Psoas muscle (tissue), 8 donors: ENCODE results near the gene LY6G6C. TPM values are rescaled to one million over a fixed set of nuclear protein-coding genes. Genes with fewer than 3 reads are reported as not detected.

Experiments
- ATAC-seq, 4 donors: fragments of 200-7000 bp; cut with Tn5 transposase; one replicate each; pipeline ENCODE4 v1.9.1; 2020; ENCODE audit warnings: moderate library complexity in 3 of 4, mild to moderate bottlenecking in 2 of 4
- DNase-seq, 2 donors: peaks; one replicate each; pipeline ENCODE4 v3.0.0-alpha.2; 2020
- H3K27ac ChIP-seq: fragments of 200-600 bp; one replicate; pipeline ENCODE4 v1.8.0; 2022
- H3K27me3 ChIP-seq, 3 donors: fragments of 200-600 bp in 1 of 3; one replicate each; pipeline versions ENCODE4 v1.6.1 to v1.8.0; 2013 to 2022; ENCODE audit warnings: low read length in 2 of 3, mild to moderate bottlenecking in 2 of 3, moderate library complexity in 1 of 3; ENCODE audit not compliant: insufficient read depth in 3 of 3
- H3K36me3 ChIP-seq, 2 donors: fragments of 200-600 bp in 1 of 2; one replicate each; pipeline versions ENCODE4 v1.6.1 to v1.8.0; 2013 to 2022; ENCODE audit warnings: low read depth in 1 of 2, mild to moderate bottlenecking in 1 of 2, moderate library complexity in 1 of 2; ENCODE audit not compliant: insufficient read depth in 1 of 2
- H3K4me1 ChIP-seq: fragments of 200-600 bp; one replicate; pipeline ENCODE4 v1.8.0; 2022
- H3K4me3 ChIP-seq: fragments of 200-600 bp; one replicate; pipeline ENCODE4 v1.8.0; 2022; ENCODE audit warnings: mild to moderate bottlenecking
- H3K9me3 ChIP-seq: fragments of 200-600 bp; one replicate; pipeline ENCODE4 v1.8.0; 2022
- CTCF ChIP-seq: fragments of 200-600 bp; IDR thresholded peaks from one replicate; pipeline ENCODE4 v1.8.0; 2022; ENCODE audit warnings: antibody characterized with exemption
- WGBS, 3 donors: extraction: QIAGEN DNeasy Blood & Tissue Kit; methylation state at CpG; one replicate each; pipeline versions ENCODE4 v1.1.6 to v1.1.7; 2013; 5-methylcytosine and 5-hydroxymethylcytosine counted together
- intact Hi-C, 2 donors: fragments of 100-400 bp; cut with DNase I; formaldehyde crosslinking; loops; one replicate each; pipeline versions ENCODE4 v1.11.0 to v1.14.2; 2022
- polyA plus RNA-seq, 3 donors: library from polyadenylated mRNA; stranded (reverse); fragments of 200-250 nt; gene quantifications; one replicate each; pipeline ENCODE4 v1.2.3, GENCODE V29; 2013
- total RNA-seq, 4 donors: library from RNA; stranded (reverse); fragmentation: NEBNext Ultra II Directional in 2 of 4; extraction: Animal tissue kit (Norgen Biotek cat#: 25700) in 2 of 4; gene quantifications; one replicate each; pipeline versions ENCODE4 v1.2.1 to v1.2.4, GENCODE V29; 2021 to 2023
- donor health status: healthy with polysubstance abuse.
- donor health status: DM: no; HTN: no; CAD: no; lungs with moderate emphysema.
- donor health status: Bipolar disorder and iron deficiency.
- donor health status: healthy.
- donor health status: DM: yes; HTN: yes; CAD: no.
- donor health status: DM: no; HTN: no; CAD: no.
- donor health status: DM: no; HTN: no; CAD: no.
- donor health status: DM: yes; HTN: yes; CAD: no.

Gene LY6G6C
- total and polyA plus RNA-seq, 7 donors, result not detected

GRCh38 chr6:31705931-31706330 is 15.6 kb downstream of the LY6G6C start:
- peaks cover 18% of the 10 kb centered on the region for H3K4me1 ChIP-seq
- TF ChIP-seq CTCF, result no peak
- 82 to 90% (median 87%) methylated on average over 6 of the region's 6 CpGs for WGBS, 3 donors
- H3K27ac ChIP-seq, result no peak overlapping the region
- no peaks in the 10 kb centered on the region for H3K27me3 ChIP-seq
- intact Hi-C loops, result no loop called here
- no peak overlapping the region for H3K4me3 ChIP-seq
- peaks cover 0 to 6% of the 10 kb centered on the region in 2 donors for H3K36me3 ChIP-seq
- no peak for ATAC-seq
- no peak for DNase-seq
- no peaks in the 10 kb centered on the region for H3K9me3 ChIP-seq

DNA sequence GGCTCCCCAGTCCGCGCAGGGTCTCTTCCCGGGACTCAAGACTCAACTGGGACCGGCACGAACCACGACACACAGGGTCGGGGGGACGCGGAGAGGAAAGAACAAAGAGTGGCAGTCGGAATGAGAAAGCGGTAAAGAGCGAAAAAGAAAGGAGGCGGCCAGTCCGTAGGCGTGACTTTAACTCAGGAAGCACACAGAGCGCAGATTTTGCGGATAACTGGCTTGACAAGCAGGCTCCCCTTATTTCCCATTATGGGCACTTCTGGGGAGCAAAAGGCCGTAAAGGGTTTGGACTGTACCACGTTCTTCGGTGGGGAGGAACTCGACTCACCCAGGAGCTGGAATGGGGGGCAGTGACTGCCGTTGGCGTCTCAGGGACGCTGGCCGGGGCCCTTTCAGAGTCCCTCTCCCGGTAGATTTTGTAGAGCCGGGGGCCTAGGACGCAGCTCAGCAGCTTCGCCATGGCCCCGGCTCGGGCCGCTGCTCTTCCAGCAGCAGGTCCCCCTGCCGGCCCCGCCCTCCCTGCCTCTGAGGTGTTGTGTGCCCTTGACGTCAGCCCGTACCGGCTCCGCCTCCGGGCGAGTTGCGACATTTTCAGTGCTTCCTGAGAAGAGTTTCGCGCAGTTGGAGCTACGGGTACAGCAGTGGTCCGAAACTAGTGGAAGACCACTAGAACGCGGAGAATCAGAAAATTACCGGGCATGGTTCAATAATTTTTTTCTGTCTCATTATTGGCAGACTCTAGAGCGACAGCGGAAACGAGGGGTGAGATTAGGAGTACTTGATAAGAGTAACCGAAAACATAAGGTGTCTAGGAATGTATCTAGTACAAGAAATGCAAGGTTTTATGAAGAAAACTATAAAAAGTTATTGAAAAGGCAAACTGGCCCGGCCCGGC is 18.5 kb downstream of the LY6G6C start, which contains the start of gene ABHD16A:
Gene ABHD16A (minus strand): TSS at position 506 of the 898 bp plus-strand sequence. CDS start 43 bp downstream, at position 463.
- peak; percentile 99 for DNase-seq
- TF ChIP-seq CTCF, result peak; percentile 9
- WGBS, 3 donors, result 1% methylated on average over 54 of the region's 54 CpGs
- Histone ChIP-seq H3K9me3 (no peaks in the 10 kb centered on the region), H3K27ac (peak within 1 kb of the TSS; percentile 98), H3K36me3 (peaks cover 0 to 34% of the 10 kb centered on the region in 2 donors), H3K4me3 (peak within 1 kb of the TSS; percentile 78), H3K4me1 (peaks cover 28% of the 10 kb centered on the region), H3K27me3 (no peaks in the 10 kb centered on the region)
- intact Hi-C loops, result no loop called here
- peak; percentile 96 to 97 (median 96) for ATAC-seq

DNA sequence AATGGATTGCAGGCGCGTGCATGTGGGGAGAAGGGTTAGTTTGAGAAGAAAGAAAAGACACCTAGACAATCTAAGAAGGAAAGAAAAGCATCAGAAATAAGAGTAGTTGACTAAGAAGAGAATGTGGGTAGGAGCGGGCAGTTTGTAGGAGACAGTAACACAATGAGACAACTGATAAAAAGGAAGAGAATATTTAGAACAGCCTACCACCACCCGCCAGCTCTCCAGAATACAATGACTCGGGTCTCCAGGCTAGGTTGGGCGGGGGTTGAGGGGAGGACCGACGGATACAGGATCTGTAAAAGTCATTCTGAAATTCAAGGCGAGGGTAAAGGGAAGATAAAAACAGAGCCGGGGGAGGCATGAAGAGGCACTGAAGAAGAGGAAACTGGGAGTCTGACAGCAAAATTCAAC is 19.1 kb downstream of the LY6G6C start:
- WGBS, 3 donors, result 0 to 1% (median 0%) methylated on average over 10 of the region's 10 CpGs

DNA sequence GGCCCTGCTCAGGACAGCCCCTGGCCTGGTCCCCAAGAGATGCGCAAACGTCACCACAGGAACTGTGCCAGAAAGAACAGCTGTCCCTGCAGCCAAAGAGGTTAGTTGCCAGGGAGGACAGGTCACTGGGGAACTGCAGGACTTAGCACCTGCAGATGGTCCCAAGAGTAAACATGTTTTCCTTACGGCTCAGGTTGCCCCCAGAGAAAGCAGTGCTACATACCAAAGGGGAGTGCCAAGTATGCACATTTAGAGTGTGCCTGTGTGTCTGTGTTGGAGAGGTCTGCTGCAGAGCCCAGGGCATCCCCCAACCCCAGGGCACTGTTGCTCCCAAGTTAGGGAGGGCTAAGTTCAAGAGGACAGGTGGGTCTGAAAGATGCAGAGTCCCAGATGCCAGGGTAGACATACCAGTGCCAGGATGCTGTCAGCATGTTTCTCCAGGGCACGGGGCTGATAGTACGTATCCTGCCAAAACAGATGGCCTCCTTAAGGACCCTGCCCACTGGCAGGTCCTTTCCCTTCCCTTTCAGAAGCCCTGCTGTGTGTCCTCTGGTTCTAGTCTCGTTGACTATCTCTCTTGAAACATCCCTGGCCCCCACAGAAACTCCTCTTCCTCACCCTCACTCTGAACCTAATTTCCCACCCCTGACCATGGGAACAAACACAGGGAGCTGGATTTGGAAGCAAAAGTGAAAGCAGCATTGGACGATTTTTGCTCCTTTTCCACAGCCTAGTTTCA is 19.7 kb downstream of the LY6G6C start:
- H3K36me3 ChIP-seq, result peaks cover 0 to 46% of the 10 kb centered on the region in 2 donors
- no peak for TF ChIP-seq CTCF
- peak overlapping the region; percentile 78 for H3K4me3 ChIP-seq
- H3K27ac ChIP-seq, result peak overlapping the region; percentile 98
- ATAC-seq (peak; percentile 48 to 76 (median 69)), DNase-seq (peak; percentile 64 to 91)
- 5 to 6% (median 6%) methylated on average over 7 of the region's 7 CpGs for WGBS, 3 donors
- H3K4me1 ChIP-seq, result peaks cover 32% of the 10 kb centered on the region
- intact Hi-C loops, result no loop called here
- H3K9me3 ChIP-seq, result no peaks in the 10 kb centered on the region
- no peaks in the 10 kb centered on the region for H3K27me3 ChIP-seq

More for the DNA sequence above, 19.1 kb downstream of the LY6G6C start:
- peak overlapping the region; percentile 78 for H3K4me3 ChIP-seq
- intact Hi-C loops, result no loop called here
- peaks cover 32% of the 10 kb centered on the region for H3K4me1 ChIP-seq
- TF ChIP-seq CTCF, result no peak
- DNase-seq (no peak), ATAC-seq (peak in 3 of 4 donors; percentile 0 to 12 (median 0))
- no peaks in the 10 kb centered on the region for H3K9me3 ChIP-seq
- no peaks in the 10 kb centered on the region for H3K27me3 ChIP-seq
- H3K27ac ChIP-seq, result peak overlapping the region; percentile 98
- H3K36me3 ChIP-seq, result peaks cover 0 to 40% of the 10 kb centered on the region in 2 donors
